GM19372 (cell line): Measurements from ENCODE around the gene ENDOV.

Source experiments
- ATAC-seq: cut with Tn5 transposase; IDR thresholded peaks from one replicate; pipeline ENCODE4 v1.9.1; 2021; ENCODE audit warnings: mild to moderate bottlenecking, low read depth, moderate library complexity; ENCODE audit not compliant: unreplicated experiment

Gene ENDOV

DNA sequence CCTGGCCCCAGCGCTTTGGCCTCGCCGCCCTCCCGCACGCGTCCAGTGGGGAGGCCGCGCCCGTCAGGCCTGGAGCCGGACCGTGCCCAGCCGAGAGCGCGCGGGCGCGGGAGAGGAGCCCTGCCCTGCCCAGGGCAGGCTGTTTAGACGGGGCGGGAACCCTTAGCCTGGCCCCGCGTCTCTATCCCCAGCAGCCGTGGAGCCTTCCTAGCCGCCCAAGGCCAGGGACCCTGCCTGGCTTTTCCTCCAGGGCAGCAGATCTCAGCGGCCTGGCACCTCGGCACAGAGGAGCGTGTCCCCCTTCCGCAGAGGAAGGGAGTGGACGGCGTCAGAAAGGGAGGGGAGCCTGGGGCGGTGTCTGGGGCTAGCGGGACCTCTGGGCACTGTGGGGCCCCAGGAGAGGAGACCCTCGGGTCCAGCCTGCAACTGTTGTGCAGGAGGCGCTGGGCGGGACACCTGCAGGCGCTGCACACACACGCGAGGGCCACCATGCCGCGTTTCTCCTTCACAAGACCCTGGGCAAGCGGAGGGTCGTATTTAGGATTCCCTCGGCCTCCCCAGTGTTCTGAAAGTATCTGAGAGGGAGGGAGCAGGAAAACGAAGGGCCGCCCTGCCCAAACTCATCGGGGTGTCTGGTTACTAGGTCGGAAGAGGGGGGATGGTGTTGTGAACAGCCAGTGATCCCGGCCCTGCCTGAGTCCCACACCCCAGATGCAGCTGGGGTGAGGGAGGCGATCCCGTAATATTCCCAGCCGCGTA lies 63.7 kb downstream of the ENDOV start:
- ATAC-seq, result no peak

DNA sequence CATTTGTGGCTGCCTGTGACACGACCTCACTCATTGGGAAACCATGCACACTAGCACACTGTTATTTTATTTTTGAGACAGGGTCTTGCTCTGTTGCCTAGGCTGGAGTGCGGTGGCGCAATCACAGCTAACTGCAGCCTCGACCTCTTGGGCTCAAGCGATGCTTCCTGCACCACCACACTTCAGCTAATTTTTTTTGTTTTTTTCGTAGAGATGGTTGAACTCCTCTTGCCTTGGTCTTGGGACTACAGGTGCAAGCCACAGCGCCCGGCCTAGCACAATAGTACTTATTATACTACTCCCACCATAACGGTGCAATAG lies 64.2 kb downstream of the ENDOV start:
- no peak for ATAC-seq

DNA sequence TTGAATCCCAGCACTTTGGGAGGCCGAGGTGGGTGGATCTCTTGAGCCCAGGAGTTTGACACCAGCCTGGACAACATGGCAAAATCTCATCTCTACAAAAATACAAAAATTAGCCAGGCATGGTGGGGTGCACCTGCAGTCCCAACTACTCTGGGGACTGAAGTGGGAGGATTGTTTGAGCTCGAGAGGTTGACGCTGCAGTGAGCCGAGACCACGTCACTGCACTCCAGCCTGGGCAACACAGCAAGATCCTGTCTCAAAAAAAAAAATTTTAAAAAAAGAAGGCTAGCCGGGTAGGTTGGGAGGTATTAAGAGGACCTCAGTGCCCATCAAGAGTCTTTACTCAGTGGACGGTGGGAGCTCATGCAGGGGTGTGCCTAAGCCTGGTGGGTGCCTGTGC lies 65.3 kb downstream of the ENDOV start:
- no peak for ATAC-seq

DNA sequence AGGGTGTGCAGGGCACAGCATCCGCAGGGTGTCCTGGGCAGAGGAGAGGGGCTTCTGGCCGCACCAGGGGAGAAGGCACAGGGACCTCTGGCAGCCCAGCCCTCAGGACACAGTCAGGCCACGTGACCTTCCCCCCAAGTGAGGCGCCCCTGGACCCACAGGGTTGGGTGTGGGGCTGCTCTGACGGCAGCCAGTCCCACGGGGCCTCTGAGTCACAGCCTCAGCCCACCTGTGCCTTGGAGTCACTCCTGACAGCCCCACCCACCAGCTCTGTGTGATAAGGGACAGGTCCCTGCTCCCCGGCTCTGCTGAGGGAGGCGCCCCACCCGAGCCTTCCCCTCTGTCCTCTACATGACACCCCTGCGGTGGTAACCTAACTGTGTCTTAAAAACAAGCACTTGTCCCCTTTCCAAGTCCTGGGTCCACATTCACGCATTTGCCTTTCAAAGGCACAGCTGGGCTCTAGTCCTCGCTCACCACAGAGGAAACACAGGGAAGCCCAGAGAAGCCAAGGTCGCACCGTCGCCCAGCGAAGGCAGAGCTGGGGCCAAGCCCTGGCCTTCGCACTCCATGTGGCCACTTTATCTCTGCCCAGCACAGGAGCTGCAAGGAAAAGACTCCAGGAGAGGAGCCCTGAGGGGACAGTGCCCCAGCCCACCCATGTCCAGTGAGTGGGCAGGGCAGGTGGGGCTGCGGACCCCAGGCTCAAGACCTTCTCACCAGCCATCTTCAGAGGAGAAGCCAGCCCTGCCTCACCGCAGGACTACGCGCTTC lies 66.5 kb downstream of the ENDOV start:
- ATAC-seq, result no peak

DNA sequence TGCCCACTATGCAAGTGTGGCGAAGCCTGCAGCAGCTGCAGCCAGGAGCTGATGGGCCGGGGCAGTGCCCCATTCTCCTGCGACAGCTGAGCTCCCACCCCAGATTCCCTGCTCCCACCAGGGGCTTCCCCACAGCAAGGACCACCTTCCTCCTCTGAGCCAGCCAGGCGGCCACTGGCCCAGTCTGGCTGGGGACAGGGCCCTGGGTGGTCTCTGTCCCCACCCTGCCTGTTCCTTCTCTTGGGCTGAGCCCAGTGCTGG lies 67.0 kb downstream of the ENDOV start:
- ATAC-seq, result no peak

DNA sequence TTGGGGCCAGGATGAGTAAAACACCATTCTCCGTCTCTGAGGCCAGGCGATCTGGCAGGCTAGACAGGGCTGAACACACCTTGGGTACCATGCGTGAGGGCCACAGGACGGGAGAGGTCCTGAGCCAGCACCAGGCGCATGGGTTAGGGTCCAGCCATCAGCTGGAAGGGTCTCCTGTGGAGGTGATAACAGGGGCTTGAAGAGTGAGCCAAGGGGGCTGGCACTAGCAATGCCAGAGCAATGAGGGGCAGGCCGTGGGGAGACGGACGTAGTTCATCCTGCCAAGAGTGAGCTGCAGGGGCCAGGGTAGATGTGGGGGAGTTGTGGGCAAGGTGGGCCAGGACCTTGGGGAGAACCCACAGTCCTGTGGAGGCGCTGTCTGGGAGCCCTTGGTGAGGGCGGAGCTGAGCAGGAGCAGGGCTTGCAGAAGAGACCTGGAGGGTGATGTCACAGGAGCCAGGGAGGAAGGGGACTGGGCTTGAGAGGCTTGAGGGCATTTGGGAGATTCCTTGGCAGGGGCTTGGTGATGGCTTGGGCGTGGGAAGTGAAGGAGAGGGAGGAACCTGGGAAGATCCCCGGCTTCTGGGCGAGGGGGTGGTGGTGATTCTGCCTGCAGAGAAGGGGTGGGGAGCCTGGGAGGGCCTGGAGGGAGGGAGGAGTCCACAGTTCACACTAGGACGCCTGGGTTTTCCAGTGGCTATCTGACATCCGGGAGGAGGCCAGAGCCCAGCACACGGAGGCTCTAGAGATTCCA lies 67.8 kb downstream of the ENDOV start:
- ATAC-seq, result no peak

DNA sequence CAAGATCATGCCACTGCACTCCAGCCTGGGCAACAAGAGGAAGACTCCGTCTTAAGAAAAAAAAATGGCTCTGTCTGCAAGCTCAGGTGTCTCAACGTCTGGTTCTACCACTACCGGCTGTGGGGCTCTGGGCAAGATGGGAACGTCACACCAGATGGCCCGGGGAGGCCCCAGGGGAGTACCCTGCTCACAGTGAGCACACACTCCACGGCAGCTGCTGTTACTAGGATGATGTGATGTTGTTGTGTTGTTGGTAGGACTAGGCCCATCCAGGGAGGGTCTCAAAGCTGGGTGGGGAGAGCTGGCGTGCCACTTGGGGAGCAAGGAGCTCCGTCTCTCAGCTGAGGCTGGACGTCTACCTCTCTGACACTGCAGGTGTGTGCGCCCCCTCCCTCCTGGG lies 70.9 kb downstream of the ENDOV start:
- no peak for ATAC-seq

DNA sequence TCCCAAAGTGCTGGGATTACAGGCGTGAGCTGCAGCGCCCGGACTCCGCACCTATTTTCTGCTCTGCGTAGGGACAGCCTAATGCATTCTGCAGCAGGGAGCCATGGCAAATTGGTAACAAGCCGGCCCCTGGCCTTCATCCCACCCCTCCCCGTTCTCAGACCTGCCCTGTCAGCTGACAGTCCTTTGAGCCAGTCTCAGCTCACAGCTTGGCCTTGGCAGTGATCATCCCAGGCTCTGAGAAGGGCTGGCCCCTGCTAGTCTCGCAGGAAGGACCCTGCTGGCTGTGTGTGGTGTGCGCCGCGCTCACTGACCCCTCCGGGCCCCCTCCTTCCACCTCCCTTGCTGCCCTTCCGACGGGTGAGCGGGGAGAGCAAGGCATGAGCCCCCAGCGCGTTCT lies 71.7 kb downstream of the ENDOV start:
- ATAC-seq, result no peak

DNA sequence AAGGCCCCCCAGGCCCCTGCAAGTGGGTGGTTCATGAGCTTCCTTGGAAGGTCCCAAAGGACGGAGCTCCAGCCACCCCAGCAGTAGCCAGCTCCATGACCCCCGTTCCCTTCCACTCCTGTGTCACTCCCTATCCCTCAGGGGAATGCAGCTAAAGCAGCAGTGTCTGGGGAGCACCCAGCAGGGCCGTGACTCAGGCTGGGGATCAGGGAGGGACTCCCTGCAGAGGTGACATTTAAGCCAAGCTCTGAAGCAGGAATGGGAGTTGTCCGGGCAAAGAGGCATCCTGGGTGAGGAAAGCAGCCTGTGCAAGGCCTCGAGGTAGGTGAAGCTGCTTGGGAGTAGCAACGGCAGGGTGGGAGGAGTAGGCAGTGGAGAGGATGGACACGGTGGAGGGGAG lies 72.5 kb downstream of the ENDOV start:
- no peak for ATAC-seq
